ENCODE results near the gene NPM3.
"Not testable (repeated sequence)": the region's sequence is repeated elsewhere in the genome, so short reads cannot be mapped to it uniquely, and the experiment has no call there.

The NPM3 gene

GRCh38 chr10:101803511-101803910 is 20.3 kb upstream of the NPM3 start:
- TF ChIP-seq CTCF (IDR thresholded peaks at IDR 0.05; ENCODE audit: insufficient read depth, low read depth, low read length, missing control alignments) = no peak
- no peak overlapping the region for H3K4me3 ChIP-seq (ENCODE audit: low read length)
- no peak for DNase-seq (ENCODE audit: low read depth)

GRCh38 chr10:101797403-101798059 is 14.3 kb upstream of the NPM3 start:
- TF ChIP-seq CTCF (IDR thresholded peaks at IDR 0.05; ENCODE audit: insufficient read depth, low read depth, low read length, missing control alignments) = no peak
- no peak overlapping the region for H3K4me3 ChIP-seq (ENCODE audit: low read length)

GRCh38 chr10:101793526-101793925 is 10.3 kb upstream of the NPM3 start:
- DNase-seq (ENCODE audit: low read depth) = no peak
- no peak overlapping the region for H3K4me3 ChIP-seq (ENCODE audit: low read length)
- no peak for TF ChIP-seq CTCF (IDR thresholded peaks at IDR 0.05; ENCODE audit: insufficient read depth, low read depth, low read length, missing control alignments)

More at GRCh38 chr10:101797403-101798059, 14.3 kb upstream of the NPM3 start:
- DNase-seq (ENCODE audit: low read depth) = no peak

- no peak for TF ChIP-seq CTCF (IDR thresholded peaks at IDR 0.05; ENCODE audit: insufficient read depth, low read depth, low read length, missing control alignments)
- H3K4me3 ChIP-seq (ENCODE audit: low read length) = no peak overlapping the region
- DNase-seq (ENCODE audit: low read depth) = no peak
Observed at GRCh38 chr10:101789686-101790085, 6.4 kb upstream of the NPM3 start.

GRCh38 chr10:101789231-101789630 is 6.0 kb upstream of the NPM3 start:
- not testable (repeated sequence) for H3K4me3 ChIP-seq (ENCODE audit: low read length); DNase-seq (ENCODE audit: low read depth)

- no peak overlapping the region for H3K4me3 ChIP-seq (ENCODE audit: low read length)
- TF ChIP-seq CTCF (IDR thresholded peaks at IDR 0.05; ENCODE audit: insufficient read depth, low read depth, low read length, missing control alignments) = no peak
- no peak for DNase-seq (ENCODE audit: low read depth)
Observed at GRCh38 chr10:101785801-101786200, 2.6 kb upstream of the NPM3 start.

- DNase-seq (ENCODE audit: low read depth) = no peak
- no peak for TF ChIP-seq CTCF (IDR thresholded peaks at IDR 0.05; ENCODE audit: insufficient read depth, low read depth, low read length, missing control alignments)
- H3K4me3 ChIP-seq (ENCODE audit: low read length) = no peak overlapping the region
Observed at GRCh38 chr10:101784558-101784957, 1.3 kb upstream of the NPM3 start.
